ENCODE data around the gene GNAL.

The GNAL gene

DNA sequence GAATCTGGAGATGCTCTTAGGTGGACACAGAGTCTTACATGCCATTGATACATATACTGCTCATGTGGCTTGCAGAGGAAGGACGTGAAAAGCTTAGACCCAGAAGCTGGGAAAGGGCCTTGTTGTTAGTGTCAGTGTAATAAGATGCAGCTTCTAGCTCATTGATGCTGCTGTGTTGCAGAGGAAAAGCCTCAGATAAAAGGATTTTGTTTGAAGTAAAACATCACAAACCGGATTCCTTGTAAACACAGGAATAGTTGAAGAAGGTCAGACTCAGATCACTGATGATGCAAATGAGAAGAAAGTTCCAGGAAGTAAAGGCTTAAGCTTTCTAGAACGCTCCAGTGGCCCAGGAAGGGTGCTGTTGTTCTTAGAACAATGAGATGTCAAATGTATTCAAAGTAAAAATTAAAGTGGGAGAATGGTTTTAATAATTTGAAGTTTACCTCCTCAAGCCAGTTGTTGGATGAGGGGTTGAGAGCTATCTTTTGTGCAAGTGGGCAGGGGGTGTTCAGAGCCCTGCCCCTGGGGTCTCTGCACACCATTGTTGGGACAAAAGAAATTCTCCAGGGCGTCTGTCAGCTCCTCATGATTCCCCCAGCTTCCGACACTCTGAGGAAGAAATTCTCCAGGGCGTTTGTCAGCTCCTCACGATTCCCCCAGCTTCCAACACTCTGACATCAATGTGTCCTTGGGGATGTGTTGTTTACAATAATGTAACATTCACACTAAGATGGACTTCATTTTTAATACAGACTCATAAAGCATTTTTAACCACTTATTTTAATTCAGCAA, 100.8 kb downstream of the GNAL start:
- TF ChIP-seq CTCF (IDR thresholded peaks at IDR 0.05; ENCODE audit: borderline replicate concordance, insufficient read depth, low read depth, low read length), result no peak
- no peak overlapping the region for H3K4me3 ChIP-seq (ENCODE audit: low read depth, low read length)

- H3K4me3 ChIP-seq (ENCODE audit: low read depth, low read length), result no peak overlapping the region
Measured at GRCh38 chr18:11791131-11791530, 102.1 kb downstream of the GNAL start.

DNA sequence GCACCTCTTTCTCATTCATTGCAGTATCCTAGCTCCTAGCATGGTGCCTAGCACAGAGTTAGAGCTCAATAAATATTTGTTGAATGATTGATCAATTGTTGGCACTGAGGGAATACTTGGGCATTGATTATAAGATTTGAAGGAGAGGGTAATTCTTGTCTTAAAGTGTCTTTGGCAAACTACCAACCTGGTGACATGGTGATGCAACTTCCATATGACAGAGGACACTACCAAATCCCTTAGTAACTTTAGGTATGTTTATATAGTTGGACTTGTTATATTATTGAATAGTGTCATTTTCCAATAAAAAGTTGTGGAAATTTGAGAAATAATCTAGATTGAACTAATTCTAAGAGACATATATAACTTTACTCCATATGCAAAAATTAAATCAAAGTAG, 103.6 kb downstream of the GNAL start:
- no peak for TF ChIP-seq CTCF (IDR thresholded peaks at IDR 0.05; ENCODE audit: borderline replicate concordance, insufficient read depth, low read depth, low read length)
- H3K4me3 ChIP-seq (ENCODE audit: low read depth, low read length), result no peak overlapping the region

More at GRCh38 chr18:11791131-11791530, 102.1 kb downstream of the GNAL start:
- TF ChIP-seq CTCF (IDR thresholded peaks at IDR 0.05; ENCODE audit: borderline replicate concordance, insufficient read depth, low read depth, low read length), result no peak

- no peak for TF ChIP-seq CTCF (IDR thresholded peaks at IDR 0.05; ENCODE audit: borderline replicate concordance, insufficient read depth, low read depth, low read length)
Measured at GRCh38 chr18:11794195-11794594, 105.1 kb downstream of the GNAL start.

GRCh38 chr18:11795916-11796315, 106.9 kb downstream of the GNAL start:
- no peak for TF ChIP-seq CTCF (IDR thresholded peaks at IDR 0.05; ENCODE audit: borderline replicate concordance, insufficient read depth, low read depth, low read length)
- no peak overlapping the region for H3K4me3 ChIP-seq (ENCODE audit: low read depth, low read length)

More at GRCh38 chr18:11794195-11794594, 105.1 kb downstream of the GNAL start:
- no peak overlapping the region for H3K4me3 ChIP-seq (ENCODE audit: low read depth, low read length)

DNA sequence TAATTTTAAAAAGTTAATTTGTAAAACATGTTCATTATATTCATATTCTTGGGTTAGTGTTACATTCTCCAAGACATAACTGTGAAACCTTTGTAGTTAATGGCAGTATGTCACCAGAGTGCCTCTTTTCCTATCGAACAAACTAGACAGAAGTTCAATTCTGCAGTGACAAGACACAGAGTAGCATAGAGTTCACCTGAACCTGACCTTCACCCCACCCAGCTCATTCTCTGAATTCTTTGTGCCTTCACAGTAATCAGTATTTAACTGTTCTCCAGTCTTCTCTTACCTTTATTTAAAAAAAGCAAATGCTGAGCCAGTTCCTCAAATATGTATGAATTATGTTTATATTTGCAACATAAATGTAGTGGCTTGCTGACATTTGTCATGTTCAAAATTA, 109.2 kb downstream of the GNAL start:
- no peak for TF ChIP-seq CTCF (IDR thresholded peaks at IDR 0.05; ENCODE audit: borderline replicate concordance, insufficient read depth, low read depth, low read length)
- H3K4me3 ChIP-seq (ENCODE audit: low read depth, low read length), result no peak overlapping the region

GRCh38 chr18:11799066-11799465, 110.0 kb downstream of the GNAL start:
- TF ChIP-seq CTCF (IDR thresholded peaks at IDR 0.05; ENCODE audit: borderline replicate concordance, insufficient read depth, low read depth, low read length), result no peak
- H3K4me3 ChIP-seq (ENCODE audit: low read depth, low read length), result no peak overlapping the region
